H1 (cell line): ENCODE measurements around the gene VWA7. TPM values are rescaled to one million over a fixed set of nuclear protein-coding genes. Genes with fewer than 3 reads are reported as not detected.
A peak's percentile ranks its signal among the peaks of the same experiment; 100 is the strongest.

Source experiments
- CTCF ChIA-PET: fragments of 300-600 bp; sonication (Branson Sonifier 250); formaldehyde crosslinking; loops from one replicate; lab custom pipeline; 2021; ENCODE audit not compliant: partially characterized antibody; lab: Charles Lee
- POLR2A ChIA-PET: fragments of 300-600 bp; sonication (Branson Sonifier 250); formaldehyde crosslinking; loops from one replicate; lab custom pipeline; 2021; ENCODE audit warnings: inconsistent platforms; ENCODE audit not compliant: partially characterized antibody; lab: Charles Lee
- DNase-seq, 2 experiments: peaks; one replicate each; pipeline versions ENCODE4 v3.0.0 to v3.0.0-alpha.2; 2010 to 2022; ENCODE audit warnings: low spot score in 2 of 2, low read depth in 1 of 2, mixed read lengths in 1 of 2
- FAIRE-seq: peaks from 2 replicates; lab custom pipeline; 2011; peaks lifted over from hg19 to GRCh38; lab: Jason Lieb, UNC
- H2AFZ ChIP-seq: 2 replicates; pipeline ENCODE4 v1.8.1; 2012; ENCODE audit warnings: low read length, inconsistent platforms
- H2AK5ac ChIP-seq: 2 replicates; pipeline ENCODE4 v1.6.1; 2013; ENCODE audit warnings: low read depth, low read length
- H2BK120ac ChIP-seq: replicated peaks from 2 replicates; pipeline ENCODE3; 2013; ENCODE audit warnings: low read depth, low read length, inconsistent platforms
- H2BK12ac ChIP-seq: 2 replicates; pipeline ENCODE4 v1.6.1; 2013; ENCODE audit warnings: low read depth, low read length
- H2BK15ac ChIP-seq: 2 replicates; pipeline ENCODE4 v1.6.1; 2013; ENCODE audit warnings: low read length
- H2BK20ac ChIP-seq: 2 replicates; pipeline ENCODE4 v1.6.1; 2013; ENCODE audit warnings: low read length
- H2BK5ac ChIP-seq: 2 replicates; pipeline ENCODE4 v1.6.1; 2013; ENCODE audit warnings: low read depth, low read length
- H3K14ac ChIP-seq: 2 replicates; pipeline ENCODE4 v1.6.1; 2013; ENCODE audit warnings: inconsistent platforms; ENCODE audit not compliant: insufficient read length
- H3K18ac ChIP-seq: 2 replicates; pipeline ENCODE4 v1.6.1; 2013; ENCODE audit warnings: low read length; ENCODE audit errors: extremely low read depth
- H3K23ac ChIP-seq: 2 replicates; pipeline ENCODE4 v1.6.1; 2013; ENCODE audit warnings: inconsistent platforms; ENCODE audit not compliant: insufficient read length
- H3K23me2 ChIP-seq: 2 replicates; pipeline ENCODE4 v1.6.1; 2013; ENCODE audit warnings: low read depth, low read length
- H3K27ac ChIP-seq: 2 replicates; pipeline ENCODE4 v1.6.1; 2011; ENCODE audit warnings: low read depth, low read length, inconsistent platforms
- H3K27me3 ChIP-seq, 4 experiments: replicated peaks in 1 of 4; 1 replicate in 1 of 4; 2 replicates in 3 of 4; pipeline versions ENCODE4 v1.6.1 to v1.8.1; 2011 to 2013; ENCODE audit warnings: low read length in 3 of 4, mild to moderate bottlenecking in 3 of 4, inconsistent platforms in 2 of 4, mixed read lengths in 2 of 4, moderate library complexity in 1 of 4; ENCODE audit not compliant: control insufficient read depth in 3 of 4, insufficient read depth in 3 of 4; ENCODE audit errors: extremely low read depth in 1 of 4
- H3K36me3 ChIP-seq, 4 experiments: 2 replicates each; pipeline versions ENCODE4 v1.6.1 to v1.8.1; 2011 to 2013; ENCODE audit warnings: mild to moderate bottlenecking in 4 of 4, low read length in 3 of 4, moderate library complexity in 2 of 4, control low read depth in 1 of 4, inconsistent platforms in 1 of 4; ENCODE audit not compliant: insufficient read depth in 4 of 4, control insufficient read depth in 2 of 4
- H3K4ac ChIP-seq: replicated peaks from 2 replicates; pipeline ENCODE3; 2013; ENCODE audit warnings: low read length, low read depth, mixed read lengths, inconsistent platforms; ENCODE audit not compliant: insufficient read length
- H3K4me1 ChIP-seq, 4 experiments: replicated peaks in 1 of 4; 1 replicate in 1 of 4; 2 replicates in 3 of 4; pipeline versions ENCODE4 v1.6.1 to v1.8.1; 2011 to 2013; ENCODE audit warnings: low read length in 3 of 4, inconsistent platforms in 2 of 4, mixed read lengths in 1 of 4; ENCODE audit not compliant: insufficient read depth in 4 of 4, control insufficient read depth in 3 of 4
- H3K4me2 ChIP-seq, 2 experiments: 2 replicates each; pipeline versions ENCODE4 v1.6.1 to v1.8.1; 2011 to 2013; ENCODE audit warnings: low read depth in 2 of 2, low read length in 2 of 2, control low read depth in 1 of 2, inconsistent platforms in 1 of 2, mild to moderate bottlenecking in 1 of 2; ENCODE audit not compliant: insufficient read depth in 1 of 2
- H3K4me3 ChIP-seq, 4 experiments: fragments of 200-600, 300-600 bp in 1 of 4; sonication (generic), shearing (Covaris generic), sonication (Bioruptor Twin) in 1 of 4; 2 replicates each; pipeline versions ENCODE4 v1.5.1 to v1.8.1; 2011 to 2016; ENCODE audit warnings: low read length in 4 of 4, low read depth in 3 of 4, control low read depth in 2 of 4, inconsistent platforms in 2 of 4, mild to moderate bottlenecking in 2 of 4, mixed read lengths in 1 of 4, moderate library complexity in 1 of 4; ENCODE audit not compliant: insufficient read depth in 2 of 4; ENCODE audit errors: extremely low read depth in 1 of 4
- H3K56ac ChIP-seq: replicated peaks from 2 replicates; pipeline ENCODE3; 2013; ENCODE audit warnings: low read depth, mild to moderate bottlenecking, mixed read lengths, low read length, inconsistent platforms; ENCODE audit not compliant: insufficient read length
- H3K79me1 ChIP-seq: 2 replicates; pipeline ENCODE4 v1.6.1; 2013; ENCODE audit warnings: low read depth, low read length, control low read depth
- H3K79me2 ChIP-seq, 2 experiments: 2 replicates each; pipeline versions ENCODE4 v1.6.1 to v1.8.1; 2012 to 2013; ENCODE audit warnings: low read length in 2 of 2, mild to moderate bottlenecking in 2 of 2, inconsistent platforms in 1 of 2; ENCODE audit not compliant: insufficient read depth in 2 of 2, control insufficient read depth in 1 of 2
- H3K9ac ChIP-seq, 4 experiments: replicated peaks in 1 of 4; 1 replicate in 1 of 4; 2 replicates in 3 of 4; pipeline versions ENCODE4 v1.6.1 to v1.8.1; 2011 to 2013; ENCODE audit warnings: low read depth in 3 of 4, low read length in 3 of 4, control low read depth in 2 of 4, mild to moderate bottlenecking in 2 of 4, moderate library complexity in 2 of 4, inconsistent platforms in 1 of 4; ENCODE audit errors: extremely low read depth in 1 of 4
- H3K9me3 ChIP-seq, 2 experiments: 2 replicates each; pipeline versions ENCODE4 v1.6.1 to v1.8.1; 2012 to 2013; ENCODE audit warnings: mild to moderate bottlenecking in 2 of 2, moderate library complexity in 2 of 2, control low read depth in 1 of 2, inconsistent platforms in 1 of 2, low read depth in 1 of 2, low read length in 1 of 2, mixed read lengths in 1 of 2; ENCODE audit not compliant: insufficient read depth in 2 of 2
- H4K20me1 ChIP-seq, 2 experiments: replicated peaks in 1 of 2; 2 replicates each; pipeline versions ENCODE3 to v1.8.1; 2011 to 2013; ENCODE audit warnings: inconsistent platforms in 2 of 2, low read length in 2 of 2, mild to moderate bottlenecking in 1 of 2; ENCODE audit not compliant: insufficient read depth in 2 of 2, control insufficient read depth in 1 of 2
- H4K5ac ChIP-seq: 2 replicates; pipeline ENCODE4 v1.6.1; 2013; ENCODE audit warnings: low read length, low read depth, mixed read lengths, inconsistent platforms; ENCODE audit not compliant: insufficient read length
- H4K8ac ChIP-seq: 2 replicates; pipeline ENCODE4 v1.8.0; 2013; ENCODE audit warnings: mild to moderate bottlenecking, moderate library complexity, low read length, inconsistent platforms; ENCODE audit not compliant: insufficient read depth; ENCODE audit errors: extremely low read depth
- H4K91ac ChIP-seq: replicated peaks from 2 replicates; pipeline ENCODE3; 2013; ENCODE audit warnings: low read length, mixed read lengths, inconsistent platforms; ENCODE audit not compliant: insufficient read length
- ATF3 ChIP-seq: IDR thresholded peaks from 2 replicates; pipeline ENCODE4 v1.6.1; 2011; ENCODE audit warnings: low read depth, mild to moderate bottlenecking, low read length; ENCODE audit not compliant: insufficient read depth
- whole genome bisulfite sequencing, 2 experiments: shearing (Covaris generic) in 1 of 2; methylation state at CpG; one replicate each; pipeline versions ENCODE4 v1.1.6 to v1.1.7; 2013 to 2015; ENCODE audit warnings: low lambda C conversion rate in 2 of 2, mixed read lengths in 2 of 2, inconsistent platforms in 1 of 2, low coverage in 1 of 2, missing lambda C conversion rate in 1 of 2; ENCODE audit not compliant: insufficient replicate concordance in 2 of 2, insufficient coverage in 1 of 2, insufficient read length in 1 of 2; ENCODE audit errors: extremely low coverage in 1 of 2, missing lambda C conversion rate in 1 of 2; 5-methylcytosine and 5-hydroxymethylcytosine counted together
- polyA plus RNA-seq, 7 experiments: library from polyadenylated mRNA; depleted of rRNA in 3 of 7; stranded (reverse) in 5 of 7; unstranded in 2 of 7; fragments of >200 nt in 5 of 7; fragments of 200-250 nt in 2 of 7; gene quantifications; 1 replicate in 5 of 7; 2 replicates in 1 of 7; 4 replicates in 1 of 7; pipeline versions ENCODE4 v1.2.1 to v1.2.3, GENCODE V29; 2011 to 2013; ENCODE audit warnings: missing spikeins in 2 of 7, mixed read lengths in 2 of 7
- total RNA-seq: library from RNA; stranded (reverse); fragmentation: NEBNext Ultra II Directional; extraction: Animal tissue kit (Norgen Biotek cat#: 25700); gene quantifications from 2 replicates; pipeline ENCODE4 v1.2.1, GENCODE V29; 2021

VWA7 gene
- total and polyA plus RNA-seq, 2 of the 8 experiments (the other 6 are each of a cell fraction or from before 2014, with no cell fraction given), result 0.82 to 2.1 TPM

GRCh38 chr6:31744422-31744821 is 32.7 kb downstream of the VWA7 start:
- Histone ChIP-seq H3K4me3 (no peak overlapping the region), H3K9me3 (no peaks in the 10 kb centered on the region; a peak in 1 of 4 replicates), H3K4me1 (peaks cover 0 to 5% (median 2%) of the 10 kb centered on the region in 4 experiments; a peak in 4 of 7 replicates), H3K18ac (no peak overlapping the region), H3K23me2 (no peaks in the 10 kb centered on the region; the same call in none of the 2 replicates), H3K4ac (no peak overlapping the region), H3K27ac (0 out of 2 replicates have a peak overlapping the region, but pooled peaks have one; percentile 10), H3K23ac (no peak overlapping the region), H3K79me2 (no peaks in the 10 kb centered on the region), H4K5ac (no peak overlapping the region), H2AFZ (no peak overlapping the region), H2BK12ac (no peak overlapping the region), H2BK20ac (no peak overlapping the region), H2BK15ac (no peak overlapping the region), H3K9ac (no peak overlapping the region), H2BK5ac (no peak overlapping the region), H3K27me3 (no peaks in the 10 kb centered on the region), H4K20me1 (no peaks in the 10 kb centered on the region), H3K56ac (no peak overlapping the region), H3K79me1 (no peaks in the 10 kb centered on the region), H4K8ac (no peak overlapping the region), H3K4me2 (no peak overlapping the region), H2BK120ac (no peak overlapping the region), H3K14ac (no peak overlapping the region), H3K36me3 (peaks cover 0 to 16% (median 0%) of the 10 kb centered on the region in 4 experiments; a peak in 4 of 8 replicates), H2AK5ac (no peak overlapping the region), H4K91ac (no peak overlapping the region)
- DNase-seq, result no peak
- ChIA-PET CTCF (interaction anchor here (1.7 kb wide), 1 partner anchor 29 kb away, joined by 3 read pairs; no protein-coding TSS in a partner anchor), POLR2A (interaction anchor here (0.7 to 1.1 kb wide), 3 partner anchors 11 to 35 kb away, joined by 3 to 4 read pairs (median 4); no protein-coding TSS in a partner anchor)
- FAIRE-seq, result no peak
- WGBS, 2 experiments, result 93% methylated on average over 1 of the region's 1 CpG; no CpG with 5 or more reads in 1 of the 2 experiments
- no peak for TF ChIP-seq ATF3
